Measurements from ENCODE around the gene LRP8.

The LRP8 gene

GRCh38 chr1:53279296-53280200 lies 48.3 kb downstream of the LRP8 start:
- no peak for DNase-seq

DNA sequence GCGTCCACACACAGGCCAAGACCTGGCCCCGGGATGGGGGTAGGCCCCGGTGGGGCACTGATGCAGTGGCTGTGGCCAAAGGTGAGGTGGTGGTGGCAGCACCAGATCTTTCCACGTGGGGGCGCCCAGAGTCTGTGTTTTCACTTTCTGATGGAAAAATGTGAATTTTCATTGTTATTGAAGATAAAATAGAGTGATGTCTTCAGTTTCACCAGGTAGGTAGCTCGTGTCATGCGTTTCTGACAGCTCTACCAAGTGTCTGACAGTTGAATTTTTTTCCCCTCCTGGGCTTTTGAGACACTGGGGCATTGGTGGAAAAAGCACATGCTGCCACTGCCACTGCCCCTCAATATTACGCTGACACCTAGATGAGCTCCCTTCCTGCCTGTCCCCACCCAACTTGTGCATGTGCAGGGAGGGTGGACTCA lies 49.6 kb downstream of the LRP8 start:
- peak; percentile 76 for DNase-seq

- DNase-seq: no peak
Measured at GRCh38 chr1:53277326-53277725, 50.5 kb downstream of the LRP8 start.

DNA sequence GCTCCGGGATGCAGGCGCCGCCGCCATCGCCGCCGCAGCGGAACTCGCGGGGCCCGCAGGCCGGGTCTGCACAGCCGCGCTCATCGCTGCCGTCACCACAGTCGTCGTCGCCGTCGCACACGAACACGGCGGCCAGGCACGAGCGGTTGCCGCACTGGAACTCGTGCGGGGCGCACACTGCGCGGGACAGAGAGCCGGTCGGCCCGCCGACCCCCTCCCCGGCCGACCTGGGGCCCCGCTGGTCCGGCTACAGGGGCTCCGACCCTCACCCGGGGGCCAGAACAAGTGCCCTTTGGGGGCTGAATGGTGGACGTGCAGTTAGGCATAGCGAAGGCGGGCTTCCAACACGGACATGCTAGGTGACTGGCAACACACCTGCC lies 51.0 kb downstream of the LRP8 start:
- no peak for DNase-seq

DNA sequence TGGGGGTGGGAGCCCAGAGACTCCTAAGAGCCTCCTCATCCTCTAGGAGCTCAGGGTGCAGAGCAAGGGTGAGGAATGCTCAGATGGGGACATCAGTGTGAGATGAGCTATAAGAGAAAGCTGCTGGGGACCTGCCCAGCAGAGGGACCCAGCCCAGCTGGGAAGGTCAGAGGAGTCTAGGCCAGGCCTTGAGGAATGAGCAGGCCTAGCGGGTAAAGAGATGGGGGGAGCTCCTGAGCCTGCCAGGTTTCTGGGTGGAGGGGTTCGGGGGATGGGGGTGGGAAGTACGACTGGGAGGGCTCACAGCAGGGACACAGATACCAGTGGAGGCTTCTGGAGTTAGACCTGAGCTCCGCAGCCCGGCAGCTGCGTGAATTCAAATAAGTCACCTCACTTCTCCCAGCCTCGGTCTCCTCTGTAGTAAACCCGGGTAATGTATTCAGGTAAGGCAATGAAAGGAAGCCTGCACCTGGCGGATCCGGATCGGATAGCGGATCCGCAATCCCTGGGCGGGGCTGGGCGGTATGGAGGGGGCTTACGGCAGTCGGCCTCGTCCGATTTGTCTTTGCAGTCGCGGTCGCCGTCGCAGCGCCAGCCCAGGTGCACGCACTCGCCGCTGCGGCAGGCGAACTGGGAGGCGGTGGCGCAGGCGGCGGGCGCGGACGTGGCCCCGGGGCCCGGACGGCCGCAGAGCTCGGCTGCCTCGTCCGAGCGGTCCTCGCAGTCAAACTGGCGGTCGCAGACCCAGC lies 51.5 kb downstream of the LRP8 start:
- DNase-seq: no peak

DNA sequence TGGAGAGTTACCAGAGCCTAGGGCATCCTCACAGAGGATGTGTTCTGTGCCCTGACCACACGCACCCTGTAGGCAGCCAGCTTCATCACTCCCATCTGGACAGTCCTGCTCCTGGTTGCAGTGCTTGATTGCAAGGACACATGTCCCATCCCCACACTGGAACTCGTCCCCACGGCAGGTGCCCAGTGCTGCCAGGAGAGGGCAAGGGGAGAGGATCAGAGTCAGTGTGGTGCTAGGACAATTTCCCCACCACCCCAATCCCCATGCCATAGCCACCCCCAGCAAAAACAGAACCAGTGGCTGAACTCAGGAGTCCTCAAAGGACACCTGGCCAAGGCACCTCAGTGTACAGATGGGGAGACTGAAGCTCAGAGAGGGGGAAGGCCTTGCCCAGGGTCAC lies 52.3 kb downstream of the LRP8 start:
- DNase-seq: no peak

GRCh38 chr1:53274541-53275185 lies 53.2 kb downstream of the LRP8 start:
- DNase-seq: no peak

GRCh38 chr1:53274026-53274425 lies 53.8 kb downstream of the LRP8 start:
- no peak for DNase-seq

DNA sequence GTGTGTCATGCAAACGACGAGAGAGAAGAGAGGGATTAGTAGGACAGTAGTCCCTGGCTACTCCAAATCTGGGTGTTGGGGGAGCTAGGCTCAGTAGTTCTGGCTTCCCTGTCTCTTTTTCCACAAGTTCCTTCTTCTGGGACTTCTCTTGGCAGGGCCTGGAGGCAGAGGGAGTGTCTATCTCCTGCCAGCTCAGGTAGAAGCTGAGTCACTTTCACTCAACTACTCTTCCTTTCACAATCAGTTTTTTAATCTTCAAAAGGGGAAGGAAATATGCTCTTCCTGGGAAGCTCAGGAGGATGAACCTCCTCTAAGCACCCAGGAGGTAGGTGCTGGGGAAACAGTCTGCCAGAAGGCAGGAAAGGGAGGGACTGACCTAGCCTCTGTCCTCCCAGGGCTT lies 54.3 kb downstream of the LRP8 start:
- DNase-seq: no peak

- DNase-seq: no peak
Measured at GRCh38 chr1:53272349-53272748, 55.5 kb downstream of the LRP8 start.

DNA sequence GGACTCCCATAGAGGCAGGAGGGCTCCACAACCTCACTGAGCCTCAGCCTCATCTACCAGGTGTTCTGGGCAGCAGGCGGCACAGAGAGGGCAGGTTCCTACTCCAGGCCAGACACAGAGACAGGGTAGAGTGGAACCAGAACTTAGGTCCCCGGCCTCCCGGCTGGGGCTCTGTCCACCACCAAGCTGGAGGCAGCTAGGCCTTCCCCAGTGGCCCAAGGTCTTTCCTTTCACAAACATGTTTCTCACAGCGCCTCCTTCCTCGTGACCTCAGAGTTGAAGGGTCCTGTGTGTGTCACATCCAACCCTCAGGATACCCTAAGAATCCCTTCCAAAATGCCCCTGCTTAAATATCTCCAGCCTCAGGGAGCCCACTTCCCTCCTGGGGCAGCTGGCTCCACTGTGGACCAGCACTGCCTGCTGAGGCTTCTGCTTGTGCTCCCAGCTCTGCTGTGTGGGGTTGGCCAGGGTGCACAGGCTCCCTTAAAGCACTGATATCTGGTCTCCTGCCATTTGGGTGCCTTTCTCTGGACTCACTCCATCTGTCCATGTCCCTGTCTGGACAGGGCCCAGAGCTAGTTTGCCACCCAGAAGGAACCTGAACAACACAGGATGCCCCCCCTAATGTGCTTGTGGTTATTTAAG lies 56.3 kb downstream of the LRP8 start:
- no peak for DNase-seq

DNA sequence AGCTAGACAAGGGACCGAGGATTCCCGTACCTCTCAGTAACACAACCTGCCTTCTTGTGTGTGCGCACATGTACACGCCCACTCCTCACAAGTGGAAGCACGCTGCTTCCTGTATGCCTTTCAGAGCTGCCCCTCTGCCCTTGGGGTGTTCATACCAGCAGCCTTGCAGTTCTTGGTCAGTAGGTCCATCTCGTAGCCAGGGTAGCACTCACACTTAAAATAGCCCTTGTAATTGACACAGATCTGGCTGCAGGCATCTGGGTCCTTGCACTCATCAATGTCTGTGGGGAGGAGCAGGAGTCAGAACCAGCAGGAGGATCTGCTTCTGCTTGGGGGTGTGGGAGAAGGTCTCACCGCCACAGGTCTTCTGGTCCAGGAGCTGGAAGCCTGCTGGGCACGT lies 57.0 kb downstream of the LRP8 start:
- DNase-seq: no peak

DNA sequence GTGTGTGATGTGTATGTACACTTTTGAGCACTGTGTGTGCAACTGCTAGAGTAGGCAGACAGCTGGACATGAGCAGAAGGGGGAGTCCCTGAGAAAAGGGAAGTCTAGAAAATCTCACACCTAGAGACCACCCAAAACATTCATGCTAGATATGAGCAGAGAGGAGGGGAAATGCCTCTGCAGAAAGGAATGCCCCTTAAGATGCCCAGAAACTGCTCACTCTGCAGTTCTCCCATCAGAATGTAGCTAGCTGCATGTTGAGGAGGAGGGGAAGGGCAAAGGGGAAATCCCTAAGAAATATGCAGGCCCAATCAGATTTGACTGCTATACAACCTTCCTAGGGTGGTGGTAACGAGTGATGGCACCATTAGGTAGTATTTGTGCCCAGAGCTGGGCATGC lies 57.8 kb downstream of the LRP8 start:
- DNase-seq: no peak

- no peak for DNase-seq
Measured at GRCh38 chr1:53267761-53268160, 60.1 kb downstream of the LRP8 start.

GRCh38 chr1:53266038-53266437 lies 61.8 kb downstream of the LRP8 start:
- DNase-seq: no peak

DNA sequence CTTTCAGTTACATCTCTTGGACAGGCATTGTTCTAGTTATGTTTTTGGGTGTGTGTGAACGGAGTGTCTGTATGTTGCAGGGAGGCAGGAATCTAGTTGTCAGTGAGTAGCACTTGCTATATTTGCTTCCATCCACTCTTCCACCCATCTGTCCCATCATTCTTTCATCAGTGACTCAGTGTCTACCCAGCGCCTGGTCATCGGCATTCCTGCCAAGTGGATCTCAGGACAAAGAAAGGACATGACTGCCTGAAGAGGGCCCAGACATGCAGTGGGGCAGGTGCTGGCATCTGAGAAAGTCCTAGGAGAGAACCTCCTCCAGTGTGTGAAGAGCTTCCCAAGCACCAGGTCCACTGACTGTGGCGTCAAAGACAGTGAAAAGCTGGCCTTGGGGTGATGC lies 62.3 kb downstream of the LRP8 start:
- DNase-seq: no peak

GRCh38 chr1:53264048-53264447 lies 63.8 kb downstream of the LRP8 start:
- no peak for DNase-seq

GRCh38 chr1:53262000-53262399 lies 65.9 kb downstream of the LRP8 start:
- DNase-seq: no peak

DNA sequence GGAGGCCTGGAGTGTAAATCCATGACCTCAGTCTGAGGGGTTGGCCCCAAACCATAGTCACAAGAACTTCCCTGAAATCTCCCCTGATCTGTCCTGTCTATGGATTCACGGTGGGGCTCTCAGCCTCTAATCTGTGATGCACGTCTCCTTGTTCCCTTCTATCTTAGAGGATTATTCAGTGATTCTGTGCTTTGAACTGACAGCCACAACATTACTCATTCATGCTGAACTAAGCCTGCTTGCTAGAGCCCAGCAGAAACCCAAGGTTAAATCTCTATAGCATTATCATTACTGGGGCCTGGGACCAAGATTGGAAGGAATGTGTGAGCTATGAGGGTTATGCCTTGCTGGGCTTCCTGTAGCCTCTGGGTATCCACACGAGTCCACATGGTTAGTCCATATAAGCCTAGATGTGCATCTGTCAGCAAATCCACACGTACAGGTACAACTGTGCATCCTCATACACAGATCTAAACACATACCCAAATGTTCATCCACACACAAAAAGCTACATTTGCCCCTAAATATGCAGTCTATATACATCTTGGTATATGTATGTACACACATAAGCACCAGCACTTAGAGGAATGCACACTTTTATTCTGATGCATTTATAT lies 67.1 kb downstream of the LRP8 start:
- DNase-seq: no peak

- no peak for DNase-seq
Measured at GRCh38 chr1:53259932-53260331, 67.9 kb downstream of the LRP8 start.

DNA sequence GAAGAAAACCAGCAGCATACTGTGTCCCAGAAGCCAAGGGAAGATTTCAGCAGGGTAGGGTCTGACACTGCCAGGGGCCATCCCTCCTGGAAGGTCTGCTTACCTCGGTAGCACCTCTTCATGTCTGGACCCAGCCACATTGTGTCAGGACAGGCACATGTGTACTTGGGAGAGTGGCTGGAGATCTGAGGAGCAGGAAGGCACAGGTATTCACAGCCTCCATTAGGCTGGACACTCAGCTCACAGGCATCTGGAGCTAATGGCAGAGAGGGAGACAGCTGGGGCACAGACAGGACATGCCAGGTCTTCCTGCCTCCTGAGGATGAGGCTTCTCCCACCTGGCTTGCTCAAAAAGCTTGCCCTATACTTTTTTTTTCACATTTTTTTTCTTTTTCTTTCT lies 69.7 kb downstream of the LRP8 start:
- DNase-seq: no peak

- no peak for DNase-seq
Measured at GRCh38 chr1:53257454-53258081, 70.3 kb downstream of the LRP8 start.
